CD4-positive, alpha-beta memory T cell (primary cell): ENCODE data around the gene HDAC4. TPM values are rescaled to one million over a fixed set of nuclear protein-coding genes. Genes with fewer than 3 reads are reported as not detected.
A peak's percentile ranks its signal among the peaks of the same experiment; 100 is the strongest.

Experiments
- CTCF ChIA-PET: fragments of 350-600 bp; sonication (Branson Sonifier 250); formaldehyde crosslinking; loops from one replicate; lab custom pipeline; 2021; ENCODE audit warnings: inconsistent platforms; ENCODE audit not compliant: partially characterized antibody; lab: Charles Lee
- POLR2A ChIA-PET: fragments of 350-600 bp; sonication (Branson Sonifier 250); formaldehyde crosslinking; loops from one replicate; lab custom pipeline; 2021; ENCODE audit not compliant: partially characterized antibody; lab: Charles Lee
- DNase-seq, 5 donors: peaks; one replicate each; pipeline versions ENCODE4 v3.0.0 to v3.0.0-alpha.2; 2020 to 2022; ENCODE audit warnings: mixed read lengths in 1 of 5
- H3K27ac ChIP-seq: one replicate; pipeline ENCODE4 v1.7.0; 2013; ENCODE audit warnings: low read depth, low read length
- H3K27me3 ChIP-seq: 2 replicates; pipeline ENCODE4 v1.7.0; 2013; ENCODE audit warnings: mild to moderate bottlenecking, low read length, moderate library complexity; ENCODE audit not compliant: insufficient read depth
- H3K36me3 ChIP-seq: 2 replicates; pipeline ENCODE4 v1.7.0; 2013; ENCODE audit warnings: mild to moderate bottlenecking, low read length, moderate library complexity; ENCODE audit not compliant: insufficient read depth
- H3K4me1 ChIP-seq: 2 replicates; pipeline ENCODE4 v1.7.0; 2013; ENCODE audit warnings: mild to moderate bottlenecking, low read length, moderate library complexity; ENCODE audit not compliant: insufficient read depth
- H3K4me3 ChIP-seq, 2 donors: one replicate each; pipeline ENCODE4 v1.7.0; 2013; ENCODE audit warnings: low read length in 2 of 2, mild to moderate bottlenecking in 1 of 2
- H3K9me3 ChIP-seq, 2 donors: one replicate each; pipeline ENCODE4 v1.7.0; 2013; ENCODE audit warnings: low read length in 2 of 2, control low read depth in 1 of 2; ENCODE audit not compliant: control insufficient read depth in 1 of 2
- H3K27ac Mint-ChIP-seq, 7 donors: one replicate each; pipeline ENCODE4 v1.8.0; 2020 to 2021; ENCODE audit warnings: mixed read lengths in 7 of 7, mild to moderate bottlenecking in 6 of 7, inconsistent platforms in 3 of 7, moderate library complexity in 3 of 7
- H3K27me3 Mint-ChIP-seq, 2 donors: one replicate each; pipeline ENCODE4 v1.8.0; 2020 to 2021; ENCODE audit warnings: mixed read lengths in 2 of 2
- H3K36me3 Mint-ChIP-seq, 2 donors: one replicate each; pipeline ENCODE4 v1.8.0; 2020 to 2021; ENCODE audit warnings: mixed read lengths in 2 of 2, inconsistent platforms in 1 of 2, mild to moderate bottlenecking in 1 of 2
- H3K4me1 Mint-ChIP-seq, 4 donors: one replicate each; pipeline ENCODE4 v1.8.0; 2020 to 2021; ENCODE audit warnings: mixed read lengths in 4 of 4, mild to moderate bottlenecking in 1 of 4
- H3K4me3 Mint-ChIP-seq, 8 donors: one replicate each; pipeline ENCODE4 v1.8.0; 2020 to 2021; ENCODE audit warnings: mixed read lengths in 8 of 8, mild to moderate bottlenecking in 7 of 8, moderate library complexity in 6 of 8, inconsistent platforms in 3 of 8
- H3K9me3 Mint-ChIP-seq, 8 donors: one replicate each; pipeline ENCODE4 v1.8.0; 2020 to 2021; ENCODE audit warnings: mixed read lengths in 8 of 8, mild to moderate bottlenecking in 5 of 8, inconsistent platforms in 3 of 8, moderate library complexity in 1 of 8
- intact Hi-C: fragments of 100-400 bp; cut with micrococcal nuclease; formaldehyde crosslinking; loops from one replicate; pipeline ENCODE4 v1.15.1; 2023
- polyA plus RNA-seq, 2 donors: library from polyadenylated mRNA; unstranded; fragments of 300-500 nt; fragmentation: Illumina TruSeq; gene quantifications; one replicate each; pipeline ENCODE4 v1.2.3, GENCODE V29; 2021
- total RNA-seq, 2 experiments: library from RNA; stranded (reverse); gene quantifications; one replicate each; pipeline ENCODE4 v1.2.3, GENCODE V29; 2021

Gene HDAC4
- total and polyA plus RNA-seq, 4 experiments from 2014 or later = 1.4 to 59.7 (median 30.4) TPM

GRCh38 chr2:239411117-239411516, 10.3 kb upstream of the HDAC4 start:
- POLR2A ChIA-PET = no interaction called here
- intact Hi-C loops = no loop called here
- no peak overlapping the region for H3K4me3 ChIP-seq
- DNase-seq = no peak
- Mint-ChIP-seq H3K4me1 (peaks cover 20 to 37% (median 23%) of the 10 kb centered on the region in 4 donors), H3K9me3 (peaks cover 0 to 7% (median 3%) of the 10 kb centered on the region in 8 donors), H3K36me3 (no peaks in the 10 kb centered on the region), H3K27ac (peak overlapping the region in 4 of 7 donors; percentile 25 to 72 (median 62)), H3K27me3 (no peaks in the 10 kb centered on the region), H3K4me3 (peak overlapping the region in 1 of 8 donors; percentile 49)
- H3K36me3 ChIP-seq = no peaks in the 10 kb centered on the region
- CTCF ChIA-PET = no interaction called here
- no peaks in the 10 kb centered on the region for H3K27me3 ChIP-seq
- H3K9me3 ChIP-seq = no peaks in the 10 kb centered on the region
- no peak overlapping the region for H3K27ac ChIP-seq
- peaks cover 26% of the 10 kb centered on the region for H3K4me1 ChIP-seq

GRCh38 chr2:239409976-239410375, 9.2 kb upstream of the HDAC4 start:
- peaks cover 20 to 37% (median 23%) of the 10 kb centered on the region in 4 donors for H3K4me1 Mint-ChIP-seq
- Histone ChIP-seq H3K27me3 (no peaks in the 10 kb centered on the region), H3K4me3 (no peak overlapping the region), H3K4me1 (peaks cover 26% of the 10 kb centered on the region), H3K36me3 (no peaks in the 10 kb centered on the region), H3K9me3 (no peaks in the 10 kb centered on the region), H3K27ac (no peak overlapping the region)
- no peaks in the 10 kb centered on the region for H3K27me3 Mint-ChIP-seq
- no peaks in the 10 kb centered on the region for H3K36me3 Mint-ChIP-seq
- POLR2A ChIA-PET = no interaction called here
- DNase-seq = no peak
- intact Hi-C loops = loop anchor here (10.0 kb wide), 2 partner anchors 115 to 615 kb away; partner anchors contain the start of gene NDUFA10
- no peak overlapping the region for H3K4me3 Mint-ChIP-seq
- peaks cover 0 to 7% (median 3%) of the 10 kb centered on the region in 8 donors for H3K9me3 Mint-ChIP-seq
- H3K27ac Mint-ChIP-seq = peak overlapping the region in 1 of 7 donors; percentile 32
- CTCF ChIA-PET = interaction anchor here (1.1 kb wide), 1 partner anchor 472 kb away, joined by 3 read pairs; no protein-coding TSS in a partner anchor

- no peaks in the 10 kb centered on the region for H3K9me3 ChIP-seq
- Mint-ChIP-seq H3K27ac (peak overlapping the region in 1 of 7 donors; percentile 48), H3K36me3 (no peaks in the 10 kb centered on the region), H3K9me3 (no peaks in the 10 kb centered on the region), H3K4me3 (no peak overlapping the region), H3K4me1 (peaks cover 6 to 27% (median 14%) of the 10 kb centered on the region in 4 donors), H3K27me3 (no peaks in the 10 kb centered on the region)
- no peak for DNase-seq
- H3K4me3 ChIP-seq = no peak overlapping the region
- ChIA-PET POLR2A (no interaction called here), CTCF (no interaction called here)
- H3K36me3 ChIP-seq = no peaks in the 10 kb centered on the region
- peaks cover 13% of the 10 kb centered on the region for H3K4me1 ChIP-seq
- no peak overlapping the region for H3K27ac ChIP-seq
- no peaks in the 10 kb centered on the region for H3K27me3 ChIP-seq
- intact Hi-C loops = loop anchor here (10.0 kb wide), 2 partner anchors 112 to 618 kb away; partner anchors contain the start of gene NDUFA10
Measured at GRCh38 chr2:239407112-239407511, 6.3 kb upstream of the HDAC4 start.

GRCh38 chr2:239406316-239406995, 5.6 kb upstream of the HDAC4 start:
- Mint-ChIP-seq H3K4me1 (peaks cover 6 to 24% (median 13%) of the 10 kb centered on the region in 4 donors), H3K4me3 (no peak overlapping the region), H3K9me3 (no peaks in the 10 kb centered on the region), H3K36me3 (no peaks in the 10 kb centered on the region), H3K27ac (peak overlapping the region in 1 of 7 donors; percentile 77), H3K27me3 (no peaks in the 10 kb centered on the region)
- POLR2A ChIA-PET = no interaction called here
- Histone ChIP-seq H3K4me3 (no peak overlapping the region), H3K9me3 (no peaks in the 10 kb centered on the region), H3K4me1 (peaks cover 9% of the 10 kb centered on the region), H3K27ac (no peak overlapping the region), H3K36me3 (no peaks in the 10 kb centered on the region), H3K27me3 (no peaks in the 10 kb centered on the region)
- intact Hi-C loops = loop anchor here (10.0 kb wide), 2 partner anchors 112 to 618 kb away; partner anchors contain the start of gene NDUFA10
- CTCF ChIA-PET = interaction anchor here (1.0 to 1.1 kb wide), 2 partner anchors 139 to 476 kb away, joined by 3 read pairs; no protein-coding TSS in a partner anchor
- DNase-seq = no peak

- POLR2A ChIA-PET = interaction anchor here (0.9 kb wide), 1 partner anchor 137 kb away, joined by 3 read pairs; no protein-coding TSS in a partner anchor
- H3K9me3 Mint-ChIP-seq = no peaks in the 10 kb centered on the region
- intact Hi-C loops = loop anchor here (10.0 kb wide), 2 partner anchors 110 to 620 kb away; partner anchors contain the start of gene NDUFA10
Measured at GRCh38 chr2:239405071-239405470, 4.3 kb upstream of the HDAC4 start.

GRCh38 chr2:239402666-239403065, 1.8 kb upstream of the HDAC4 start:
- no peak for DNase-seq
- Mint-ChIP-seq H3K4me1 (peaks cover 12 to 40% (median 25%) of the 10 kb centered on the region in 4 donors), H3K27ac (peak overlapping the region; percentile 52 to 100 (median 98)), H3K9me3 (no peaks in the 10 kb centered on the region), H3K4me3 (peak overlapping the region; percentile 75 to 96 (median 90)), H3K36me3 (peaks cover 0 to 9% of the 10 kb centered on the region in 2 donors), H3K27me3 (no peaks in the 10 kb centered on the region)
- intact Hi-C loops = loop anchor here (5.0 to 10.0 kb wide), 4 partner anchors 75 to 1160 kb away; partner anchors contain the start of genes DUSP28 and NDUFA10
- H3K27ac ChIP-seq = no peak overlapping the region
- peaks cover 24% of the 10 kb centered on the region for H3K4me1 ChIP-seq
- POLR2A ChIA-PET = interaction anchor here (0.7 to 2.7 kb wide), 6 partner anchors 11 to 623 kb away, joined by 3 to 38 read pairs (median 6); no protein-coding TSS in a partner anchor
- CTCF ChIA-PET = interaction anchor here (1.1 kb wide), 1 partner anchor 135 kb away, joined by 4 read pairs; no protein-coding TSS in a partner anchor
- no peaks in the 10 kb centered on the region for H3K36me3 ChIP-seq
- H3K9me3 ChIP-seq = no peaks in the 10 kb centered on the region
- no peak overlapping the region for H3K4me3 ChIP-seq
- no peaks in the 10 kb centered on the region for H3K27me3 ChIP-seq

More at GRCh38 chr2:239405071-239405470, 4.3 kb upstream of the HDAC4 start:
- H3K36me3 ChIP-seq = no peaks in the 10 kb centered on the region
- no peak overlapping the region for H3K4me3 ChIP-seq
- peaks cover 3 to 17% (median 8%) of the 10 kb centered on the region in 4 donors for H3K4me1 Mint-ChIP-seq
- no peak for DNase-seq
- no peak overlapping the region for H3K4me3 Mint-ChIP-seq
- H3K9me3 ChIP-seq = no peaks in the 10 kb centered on the region
- H3K27me3 Mint-ChIP-seq = no peaks in the 10 kb centered on the region
- H3K36me3 Mint-ChIP-seq = peaks cover 0 to 5% of the 10 kb centered on the region in 2 donors
- CTCF ChIA-PET = interaction anchor here (1.0 to 1.1 kb wide), 2 partner anchors 137 to 477 kb away, joined by 3 read pairs; no protein-coding TSS in a partner anchor
- H3K27me3 ChIP-seq = no peaks in the 10 kb centered on the region
- H3K27ac ChIP-seq = no peak overlapping the region
- H3K4me1 ChIP-seq = peaks cover 9% of the 10 kb centered on the region
- H3K27ac Mint-ChIP-seq = no peak overlapping the region

- Histone ChIP-seq H3K4me3 (peak overlapping the region; percentile 87 to 89), H3K36me3 (no peaks in the 10 kb centered on the region), H3K27me3 (no peaks in the 10 kb centered on the region), H3K9me3 (no peaks in the 10 kb centered on the region), H3K4me1 (peaks cover 30% of the 10 kb centered on the region), H3K27ac (peak overlapping the region; percentile 100)
- Mint-ChIP-seq H3K4me3 (peak overlapping the region; percentile 83 to 96 (median 92)), H3K36me3 (peaks cover 0 to 9% of the 10 kb centered on the region in 2 donors), H3K27me3 (no peaks in the 10 kb centered on the region), H3K9me3 (no peaks in the 10 kb centered on the region), H3K4me1 (peaks cover 15 to 48% (median 31%) of the 10 kb centered on the region in 4 donors), H3K27ac (peak overlapping the region; percentile 92 to 100 (median 98))
- peak in 1 of 5 donors; percentile 75 for DNase-seq
- CTCF ChIA-PET = interaction anchor here (1.1 kb wide), 1 partner anchor 134 kb away, joined by 4 read pairs; no protein-coding TSS in a partner anchor
- intact Hi-C loops = loop anchor here (1.0 to 10.0 kb wide), 9 partner anchors 21 to 1160 kb away; partner anchors contain the start of genes DUSP28 and NDUFA10
- POLR2A ChIA-PET = interaction anchor here (0.7 to 2.7 kb wide), 7 partner anchors 12 to 135 kb away, joined by 3 to 38 read pairs (median 7); no protein-coding TSS in a partner anchor
Measured at GRCh38 chr2:239401881-239402233, 1.0 kb upstream of the HDAC4 start.
